ENCODE measurements around the gene SYT9.

DNA sequence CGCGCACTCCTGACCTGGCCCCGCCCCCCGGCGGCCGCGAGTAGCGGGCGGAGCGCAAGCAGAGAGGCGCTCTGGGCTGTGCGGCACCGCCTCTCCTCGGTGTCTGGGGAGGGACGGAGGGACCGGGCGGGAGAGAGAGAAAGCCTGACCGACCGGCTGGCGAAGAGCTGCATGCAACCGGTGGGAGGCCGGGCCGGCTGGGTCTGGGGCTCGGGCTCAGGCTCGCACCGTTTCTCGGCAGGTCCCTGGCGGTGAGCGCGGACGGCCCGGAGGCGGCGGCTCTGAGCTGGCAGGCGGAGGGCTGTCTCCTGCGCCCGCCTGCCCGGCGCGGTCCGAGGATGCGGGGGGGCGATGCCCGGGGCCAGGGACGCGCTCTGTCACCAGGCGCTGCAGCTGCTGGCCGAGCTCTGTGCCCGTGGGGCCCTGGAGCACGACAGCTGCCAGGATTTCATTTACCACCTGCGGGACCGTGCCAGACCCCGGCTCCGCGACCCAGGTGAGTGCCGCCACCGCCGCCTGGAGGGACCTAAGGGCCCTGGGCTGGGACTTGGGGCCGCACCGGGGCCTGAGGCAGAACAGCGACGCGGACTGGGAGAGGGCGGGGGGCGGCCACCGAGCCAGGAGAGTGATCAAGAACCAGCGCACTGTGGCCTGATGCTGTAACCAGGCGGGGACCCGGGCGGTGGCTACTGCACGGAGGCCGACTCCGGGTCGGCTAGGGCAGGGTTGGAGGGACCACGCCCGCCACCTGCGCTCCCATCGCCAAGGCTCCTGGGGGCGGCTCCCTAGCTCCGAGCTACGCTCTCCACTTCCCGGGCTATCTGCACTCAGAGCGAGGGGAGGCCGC, at the start of gene SYT9:
- TF ChIP-seq POLR2A (IDR thresholded peaks at IDR 0.05; ENCODE audit: low read depth, low read length): no peak
- TF ChIP-seq POLR2AphosphoS5 (IDR thresholded peaks at IDR 0.05; ENCODE audit: low read depth, low read length): no peak
- TF ChIP-seq TAF1 (IDR thresholded peaks at IDR 0.05; ENCODE audit: low read depth, low read length): no peak
